Astrocyte of the spinal cord (primary cell): Measurements from ENCODE around the gene DZIP1.

ENCODE experiments used
- DNase-seq: peaks from one replicate; pipeline ENCODE4 v3.0.0; 2011; ENCODE audit warnings: low read depth, low spot score
- H3K4me3 ChIP-seq: 2 replicates; pipeline ENCODE4 v1.5.1; 2011; ENCODE audit warnings: low read depth, mild to moderate bottlenecking, low read length, moderate library complexity
- in situ Hi-C: cut with HindIII; loops from 2 replicates; pipeline ENCODE4 v1.10.0; 2017; ENCODE audit warnings: low sequenced_read_pairs
- TF ChIP-seq, protein P1 (sequence below): IDR thresholded peaks from 2 replicates; pipeline ENCODE4 v1.5.1; 2012; ENCODE audit warnings: low read depth, mild to moderate bottlenecking, low read length, inconsistent platforms

DZIP1 gene

DNA sequence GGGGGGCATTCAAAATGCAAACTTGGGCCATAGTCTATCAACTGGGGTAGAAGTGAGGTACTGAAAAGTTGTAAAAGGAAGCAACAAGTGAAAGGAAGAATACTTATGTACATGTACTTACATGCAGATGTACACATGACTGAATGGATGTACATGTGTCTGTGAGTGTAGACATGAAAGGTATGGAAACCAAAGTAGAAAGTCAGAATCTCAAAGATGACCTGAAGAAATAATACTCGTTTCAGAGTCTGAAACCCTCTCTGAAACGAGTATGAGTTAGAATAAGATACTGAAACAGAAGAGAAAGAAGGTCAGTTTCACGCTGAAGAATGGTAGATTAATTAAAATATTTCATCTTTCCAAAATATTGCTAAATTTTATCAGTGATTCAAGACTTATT, 13.9 kb downstream of the DZIP1 start:
- in situ Hi-C loops = no loop called here
- no peak overlapping the region for H3K4me3 ChIP-seq
- DNase-seq = no peak
- TF ChIP-seq, protein P1, sequence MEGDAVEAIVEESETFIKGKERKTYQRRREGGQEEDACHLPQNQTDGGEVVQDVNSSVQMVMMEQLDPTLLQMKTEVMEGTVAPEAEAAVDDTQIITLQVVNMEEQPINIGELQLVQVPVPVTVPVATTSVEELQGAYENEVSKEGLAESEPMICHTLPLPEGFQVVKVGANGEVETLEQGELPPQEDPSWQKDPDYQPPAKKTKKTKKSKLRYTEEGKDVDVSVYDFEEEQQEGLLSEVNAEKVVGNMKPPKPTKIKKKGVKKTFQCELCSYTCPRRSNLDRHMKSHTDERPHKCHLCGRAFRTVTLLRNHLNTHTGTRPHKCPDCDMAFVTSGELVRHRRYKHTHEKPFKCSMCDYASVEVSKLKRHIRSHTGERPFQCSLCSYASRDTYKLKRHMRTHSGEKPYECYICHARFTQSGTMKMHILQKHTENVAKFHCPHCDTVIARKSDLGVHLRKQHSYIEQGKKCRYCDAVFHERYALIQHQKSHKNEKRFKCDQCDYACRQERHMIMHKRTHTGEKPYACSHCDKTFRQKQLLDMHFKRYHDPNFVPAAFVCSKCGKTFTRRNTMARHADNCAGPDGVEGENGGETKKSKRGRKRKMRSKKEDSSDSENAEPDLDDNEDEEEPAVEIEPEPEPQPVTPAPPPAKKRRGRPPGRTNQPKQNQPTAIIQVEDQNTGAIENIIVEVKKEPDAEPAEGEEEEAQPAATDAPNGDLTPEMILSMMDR = no peak

DNA sequence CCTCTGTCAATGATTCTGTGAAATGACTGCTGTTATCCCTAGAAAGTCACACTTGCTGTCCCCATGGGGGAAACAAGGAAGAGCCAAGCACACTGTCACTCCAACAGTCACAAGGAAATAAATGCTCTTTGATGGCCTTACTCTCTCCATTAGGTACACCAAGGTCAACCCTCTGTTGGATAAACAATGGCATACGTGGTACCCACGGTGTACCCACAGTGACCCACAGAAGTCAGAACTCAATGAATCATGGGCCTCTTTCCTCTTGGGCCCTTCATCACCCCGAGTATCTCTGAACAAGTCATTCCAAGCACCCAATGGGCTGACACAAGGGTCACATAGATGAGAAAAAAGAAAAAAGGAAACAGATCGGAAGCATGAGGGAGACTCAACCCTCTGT, 15.4 kb downstream of the DZIP1 start:
- TF ChIP-seq, protein P1 = no peak
- in situ Hi-C loops = no loop called here
- H3K4me3 ChIP-seq = no peak overlapping the region
- DNase-seq = no peak

DNA sequence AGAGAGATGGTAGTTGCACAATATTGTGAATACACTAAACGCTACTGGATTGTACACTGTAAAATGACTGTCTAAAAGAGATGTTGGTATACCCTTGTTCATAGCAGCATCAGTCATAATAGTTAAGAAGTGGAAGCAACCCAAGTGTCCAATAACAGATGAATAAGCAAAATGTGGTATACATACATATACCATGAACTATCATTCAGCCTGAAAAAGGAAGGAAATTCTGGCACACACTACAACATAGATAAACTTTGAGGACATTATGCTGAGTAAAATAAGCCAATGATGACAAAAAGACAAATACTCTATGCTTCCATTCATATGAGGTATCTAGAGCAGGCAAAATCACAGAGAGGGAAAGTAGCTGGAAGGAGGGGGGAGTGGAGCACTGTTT, 16.0 kb downstream of the DZIP1 start:
- no peak overlapping the region for H3K4me3 ChIP-seq
- TF ChIP-seq, protein P1 = no peak
- in situ Hi-C loops = no loop called here
- DNase-seq = no peak

DNA sequence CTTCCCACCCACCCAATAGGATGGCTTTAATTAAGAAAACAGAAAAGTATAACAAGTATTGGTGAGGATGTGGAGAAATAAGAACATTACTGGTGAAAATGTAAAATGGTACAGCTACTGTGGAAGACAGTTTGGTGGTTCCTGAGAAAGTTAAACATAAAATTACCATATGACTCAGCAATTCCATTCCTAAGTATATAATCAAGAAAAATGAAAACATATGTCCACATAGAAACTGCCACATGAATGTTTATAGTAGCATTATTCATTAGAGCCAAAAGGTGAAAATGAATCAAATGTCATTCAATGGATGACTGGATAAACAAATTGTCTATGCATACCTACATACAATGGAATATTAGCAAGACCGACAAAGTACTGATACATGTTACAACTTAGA, 16.9 kb downstream of the DZIP1 start:
- in situ Hi-C loops = no loop called here
- DNase-seq = peak; percentile 51
- H3K4me3 ChIP-seq = no peak overlapping the region
- TF ChIP-seq, protein P1 = no peak

DNA sequence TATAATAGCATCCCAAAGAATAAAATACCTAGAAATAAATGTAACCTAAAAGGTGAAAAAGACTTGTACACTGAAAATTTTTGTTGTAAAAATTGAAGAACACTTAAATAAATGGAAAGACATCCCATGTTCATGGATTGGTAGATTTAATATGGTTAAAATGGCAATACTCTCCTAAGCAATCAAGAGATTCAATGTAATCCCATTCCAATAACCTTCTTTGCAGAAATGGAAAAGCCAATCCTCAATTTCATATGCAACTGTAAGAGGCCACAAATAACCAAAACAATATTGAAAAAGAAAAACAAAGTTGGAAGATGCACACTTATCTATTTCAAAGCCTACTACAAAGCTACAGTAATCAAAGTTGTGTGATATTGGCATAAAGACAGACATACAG, 17.7 kb downstream of the DZIP1 start:
- no peak overlapping the region for H3K4me3 ChIP-seq
- DNase-seq = no peak
- in situ Hi-C loops = no loop called here
- TF ChIP-seq, protein P1 = no peak

DNA sequence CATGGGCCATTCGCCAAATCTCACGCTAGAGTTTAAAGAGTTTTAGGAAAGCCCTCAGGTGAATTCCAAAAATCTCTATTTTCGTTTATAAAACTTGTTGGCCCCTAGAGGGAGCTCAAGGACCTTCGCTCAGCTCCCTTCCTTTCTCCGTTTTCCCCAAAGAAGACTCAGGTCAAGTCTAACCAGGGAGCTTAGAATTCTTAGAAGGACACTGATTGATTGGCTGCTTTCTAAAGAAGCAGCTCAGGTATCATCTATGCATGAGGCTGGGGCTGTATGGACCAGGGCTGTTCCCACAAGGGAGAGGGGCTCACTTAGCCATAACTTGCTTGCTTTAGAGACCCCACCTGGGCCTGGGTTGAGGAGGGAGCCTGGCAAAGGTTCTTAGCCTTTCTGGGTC, 20.5 kb downstream of the DZIP1 start:
- DNase-seq = peak; percentile 54
- no peak overlapping the region for H3K4me3 ChIP-seq
- TF ChIP-seq, protein P1 = peak; percentile 60
- in situ Hi-C loops = no loop called here

DNA sequence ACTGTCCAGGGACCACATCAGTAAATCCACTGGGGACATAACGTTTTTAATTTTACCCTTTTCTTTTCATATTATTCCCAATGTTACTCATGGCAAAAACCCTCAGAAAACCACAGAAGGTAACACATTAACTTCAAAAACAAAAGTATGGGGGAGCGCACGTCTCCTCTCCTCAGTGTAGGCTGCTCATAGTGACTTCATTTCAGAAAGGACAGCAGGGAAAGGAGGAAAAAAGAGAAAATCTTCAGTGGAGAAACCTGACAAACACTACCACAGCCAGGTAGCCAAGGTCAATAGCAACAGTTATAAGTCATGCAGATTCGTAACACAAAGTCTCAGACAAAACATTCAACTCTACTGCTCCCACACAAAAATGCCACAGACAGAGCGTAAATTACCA, 21.4 kb downstream of the DZIP1 start:
- H3K4me3 ChIP-seq = no peak overlapping the region
- TF ChIP-seq, protein P1 = no peak
- no peak for DNase-seq
- in situ Hi-C loops = no loop called here
